HCT116 (cell line): ENCODE results near the gene CSH1. TPM values are rescaled to one million over a fixed set of nuclear protein-coding genes. Genes with fewer than 3 reads are reported as not detected.
"Not testable (repeated sequence)": the region's sequence is repeated elsewhere in the genome, so short reads cannot be mapped to it uniquely, and the experiment has no call there.

Experiments
- ATAC-seq: fragments of 200-7000 bp; cut with Tn5 transposase; 2 replicates; pipeline ENCODE4 v1.9.1; 2020; ENCODE audit warnings: mild to moderate bottlenecking, moderate library complexity
- BruUV-seq: library from RNA; stranded (reverse); fragments of 400-500 nt; replicated peaks from 2 replicates; lab custom pipeline; 2021; lab: Mats Ljungman, UMichigan
- CTCF ChIA-PET: fragments of 300-600 bp; sonication (Branson Sonifier 250); formaldehyde crosslinking; loops from one replicate; lab custom pipeline; 2021; ENCODE audit warnings: antibody characterized with exemption; lab: Charles Lee
- POLR2A ChIA-PET: fragments of 300-600, 350-600 bp; sonication (Branson Sonifier 250); formaldehyde crosslinking; loops from one replicate; lab custom pipeline; 2021; ENCODE audit warnings: antibody characterized with exemption; lab: Charles Lee
- RAD21 ChIA-PET, 2 experiments: fragments of 300-600 bp; sonication (Branson Sonifier 250); formaldehyde crosslinking; loops; one replicate each; lab custom pipeline; 2023; ENCODE audit warnings: low total read pairs in 2 of 2; ENCODE audit not compliant: uncharacterized antibody in 2 of 2, unreplicated experiment in 2 of 2, low non-redundant PET in 1 of 2; lab: Charles Lee
- DNase-seq: peaks from one replicate; pipeline ENCODE4 v3.0.0-alpha.2; 2010; ENCODE audit warnings: low read depth, low spot score
- H2AFZ ChIP-seq: fragments of 200-600 bp; shearing (Covaris generic), sonication (generic); 2 replicates; pipeline ENCODE4 v1.6.1; 2017; ENCODE audit warnings: low read depth, mixed run types, mixed read lengths, antibody characterized with exemption, low read length; ENCODE audit not compliant: poor library complexity, severe bottlenecking
- H3K27ac ChIP-seq: 2 replicates; pipeline ENCODE4 v1.5.1; 2012; ENCODE audit warnings: low read depth, low read length
- H3K27me3 ChIP-seq: fragments of 200-600 bp; sonication (generic); 2 replicates; pipeline ENCODE4 v1.6.1; 2016; ENCODE audit warnings: mixed run types, low read length, mixed read lengths; ENCODE audit not compliant: insufficient read depth
- H3K36me3 ChIP-seq, 2 experiments: fragments of 200-500 bp in 1 of 2; fragments of 200-600 bp in 1 of 2; sonication (Bioruptor generic) in 1 of 2; sonication (generic) in 1 of 2; 2 replicates each; pipeline versions ENCODE4 v1.5.1 to v1.6.1; 2014 to 2016; ENCODE audit warnings: low read length in 2 of 2, inconsistent platforms in 1 of 2, mixed read lengths in 1 of 2, mixed run types in 1 of 2; ENCODE audit not compliant: insufficient read depth in 2 of 2, control insufficient read depth in 1 of 2
- H3K4me1 ChIP-seq, 2 experiments: fragments of 200-600 bp in 1 of 2; sonication (generic) in 1 of 2; 2 replicates each; pipeline versions ENCODE4 v1.5.1 to v1.6.1; 2012 to 2017; ENCODE audit warnings: low read length in 2 of 2, inconsistent platforms in 1 of 2, mild to moderate bottlenecking in 1 of 2, mixed read lengths in 1 of 2, mixed run types in 1 of 2, moderate library complexity in 1 of 2; ENCODE audit not compliant: insufficient read depth in 2 of 2, control insufficient read depth in 1 of 2
- H3K4me2 ChIP-seq: fragments of 200-600 bp; sonication (generic); 2 replicates; pipeline ENCODE4 v1.6.1; 2017; ENCODE audit warnings: mixed run types, low read length, mixed read lengths
- H3K4me3 ChIP-seq, 2 experiments: fragments of 200-600 bp in 1 of 2; sonication (generic) in 1 of 2; replicated peaks in 1 of 2; 2 replicates each; pipeline ENCODE4 v1.5.1; 2011 to 2016; ENCODE audit warnings: low read length in 2 of 2, control low read depth in 1 of 2, low read depth in 1 of 2, mild to moderate bottlenecking in 1 of 2, mixed read lengths in 1 of 2, mixed run types in 1 of 2
- H3K79me2 ChIP-seq: fragments of 200-600 bp; sonication (generic); 2 replicates; pipeline ENCODE4 v1.6.1; 2017; ENCODE audit warnings: mild to moderate bottlenecking, mixed run types, low read length, moderate library complexity, mixed read lengths; ENCODE audit not compliant: insufficient read depth
- H3K9ac ChIP-seq: fragments of 200-600 bp; sonication (generic); 2 replicates; pipeline ENCODE4 v1.6.1; 2016; ENCODE audit warnings: low read length, mixed read lengths
- H3K9me2 ChIP-seq: fragments of 200-600 bp; sonication (generic), shearing (Covaris generic); 2 replicates; pipeline ENCODE4 v1.6.1; 2017; ENCODE audit warnings: mixed run types, mild to moderate bottlenecking, moderate library complexity; ENCODE audit not compliant: insufficient read depth
- H3K9me3 ChIP-seq, 2 experiments: fragments of 200-500 bp in 1 of 2; fragments of 200-600 bp in 1 of 2; sonication (Bioruptor generic) in 1 of 2; sonication (generic) in 1 of 2; 2 replicates each; pipeline ENCODE4 v1.6.1; 2014 to 2017; ENCODE audit warnings: low read length in 2 of 2, mixed read lengths in 2 of 2, inconsistent platforms in 1 of 2, low read depth in 1 of 2, mild to moderate bottlenecking in 1 of 2, mixed run types in 1 of 2, moderate library complexity in 1 of 2; ENCODE audit not compliant: control insufficient read depth in 1 of 2, insufficient read depth in 1 of 2
- H4K20me1 ChIP-seq: fragments of 200-600 bp; sonication (generic), shearing (Covaris generic); 2 replicates; pipeline ENCODE4 v1.6.1; 2017; ENCODE audit warnings: mixed run types, mild to moderate bottlenecking, moderate library complexity; ENCODE audit not compliant: insufficient read depth
- CEBPB ChIP-seq: IDR thresholded peaks from 2 replicates; pipeline ENCODE4 v1.6.1; 2012; ENCODE audit warnings: low read depth
- ELF1 ChIP-seq: IDR thresholded peaks from 2 replicates; pipeline ENCODE4 v1.6.1; 2012; ENCODE audit warnings: low read depth, borderline replicate concordance
- EZH2phosphoT487 ChIP-seq: fragments of 200-600 bp; IDR thresholded peaks from 2 replicates; pipeline ENCODE4 v1.6.1; 2018; ENCODE audit warnings: antibody characterized with exemption, borderline replicate concordance
- JUND ChIP-seq: IDR thresholded peaks from 2 replicates; pipeline ENCODE4 v1.6.1; 2012
- POLR2A ChIP-seq: IDR thresholded peaks from 2 replicates; pipeline ENCODE4 v1.7.0; 2011; ENCODE audit warnings: borderline replicate concordance; ENCODE audit not compliant: insufficient read depth, insufficient read length; ENCODE audit errors: extremely low read depth
- RAD21 ChIP-seq: IDR thresholded peaks from 2 replicates; pipeline ENCODE4 v1.6.1; 2012; ENCODE audit warnings: low read depth, mild to moderate bottlenecking
- ZFX ChIP-seq: fragments of 450-650 bp; IDR thresholded peaks from 2 replicates; pipeline ENCODE4 v1.6.1; 2017
- intact Hi-C: fragments of 100-400 bp; cut with micrococcal nuclease; formaldehyde crosslinking; loops from 2 replicates; pipeline ENCODE4 v1.10.0; 2022
- total RNA-seq: library from RNA; stranded (reverse); gene quantifications from one replicate; pipeline ENCODE4 v1.2.1, GENCODE V29; 2021; ENCODE audit not compliant: unreplicated experiment
- TF ChIP-seq, protein P1 (sequence below), 3 experiments: fragments of 200-600 bp in 1 of 3; sonication (generic) in 1 of 3; IDR thresholded peaks in 2 of 3; conservative IDR thresholded peaks in 1 of 3; 2 replicates each; pipeline ENCODE4 v1.5.1; 2012 to 2017; ENCODE audit warnings: low read depth in 2 of 3, low read length in 2 of 3, antibody characterized with exemption in 1 of 3, borderline replicate concordance in 1 of 3, control low read depth in 1 of 3, mild to moderate bottlenecking in 1 of 3, mixed read lengths in 1 of 3, mixed run types in 1 of 3, moderate library complexity in 1 of 3; ENCODE audit not compliant: insufficient read depth in 1 of 3
- TF ChIP-seq, protein P2 (sequence below): IDR thresholded peaks from 2 replicates; pipeline ENCODE4 v1.6.1; 2012; ENCODE audit warnings: low read depth

CSH1 gene
- total RNA-seq, 1 experiment from 2014 or later, result not detected

DNA sequence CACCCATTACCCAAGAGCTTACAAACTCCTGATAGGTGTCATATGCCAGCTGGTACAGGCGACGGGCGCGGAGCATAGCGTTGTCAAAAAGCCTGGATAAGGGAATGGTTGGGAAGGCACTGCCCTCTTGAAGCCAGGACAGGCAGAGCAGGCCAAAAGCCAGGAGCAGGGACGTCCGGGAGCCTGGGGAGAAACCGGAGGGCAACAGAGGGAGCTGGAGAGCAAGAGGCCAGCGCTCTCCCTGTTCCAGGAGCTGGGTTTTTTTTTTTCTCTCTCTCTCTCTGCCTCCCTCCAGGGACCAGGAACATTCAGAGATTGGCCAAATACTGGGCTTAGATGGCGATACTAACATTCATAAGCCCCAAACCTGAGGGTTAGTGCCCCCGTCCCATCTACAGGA lies 15.0 kb downstream of the CSH1 start:
- H3K4me1 ChIP-seq, H3K4me3 ChIP-seq, ATAC-seq, H3K4me2 ChIP-seq, H3K27me3 ChIP-seq, H3K36me3 ChIP-seq, RAD21 ChIA-PET, H3K27ac ChIP-seq, H3K9me2 ChIP-seq, H3K9me3 ChIP-seq, H3K9ac ChIP-seq, BruUV-seq, H3K79me2 ChIP-seq, POLR2A ChIA-PET, DNase-seq, H4K20me1 ChIP-seq, intact Hi-C loops, H2AFZ ChIP-seq: not testable (repeated sequence)
- TF ChIP-seq, protein P1, sequence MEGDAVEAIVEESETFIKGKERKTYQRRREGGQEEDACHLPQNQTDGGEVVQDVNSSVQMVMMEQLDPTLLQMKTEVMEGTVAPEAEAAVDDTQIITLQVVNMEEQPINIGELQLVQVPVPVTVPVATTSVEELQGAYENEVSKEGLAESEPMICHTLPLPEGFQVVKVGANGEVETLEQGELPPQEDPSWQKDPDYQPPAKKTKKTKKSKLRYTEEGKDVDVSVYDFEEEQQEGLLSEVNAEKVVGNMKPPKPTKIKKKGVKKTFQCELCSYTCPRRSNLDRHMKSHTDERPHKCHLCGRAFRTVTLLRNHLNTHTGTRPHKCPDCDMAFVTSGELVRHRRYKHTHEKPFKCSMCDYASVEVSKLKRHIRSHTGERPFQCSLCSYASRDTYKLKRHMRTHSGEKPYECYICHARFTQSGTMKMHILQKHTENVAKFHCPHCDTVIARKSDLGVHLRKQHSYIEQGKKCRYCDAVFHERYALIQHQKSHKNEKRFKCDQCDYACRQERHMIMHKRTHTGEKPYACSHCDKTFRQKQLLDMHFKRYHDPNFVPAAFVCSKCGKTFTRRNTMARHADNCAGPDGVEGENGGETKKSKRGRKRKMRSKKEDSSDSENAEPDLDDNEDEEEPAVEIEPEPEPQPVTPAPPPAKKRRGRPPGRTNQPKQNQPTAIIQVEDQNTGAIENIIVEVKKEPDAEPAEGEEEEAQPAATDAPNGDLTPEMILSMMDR (IDR thresholded peaks at IDR 0.05 in 2 of 3, conservative IDR thresholded peaks at IDR 0.05 in 1 of 3; ENCODE audit: borderline replicate concordance in 1 of 3, insufficient read depth in 1 of 3, low read depth in 2 of 3, low read length in 2 of 3), result peak in 2 of 3 experiments; percentile 11; a peak in 1 of 6 replicates
- CTCF ChIA-PET, result interaction anchor here (0.6 to 1.5 kb wide), 7 partner anchors 11 to 1218 kb away, joined by 3 to 6 read pairs (median 5); no protein-coding TSS in a partner anchor

DNA sequence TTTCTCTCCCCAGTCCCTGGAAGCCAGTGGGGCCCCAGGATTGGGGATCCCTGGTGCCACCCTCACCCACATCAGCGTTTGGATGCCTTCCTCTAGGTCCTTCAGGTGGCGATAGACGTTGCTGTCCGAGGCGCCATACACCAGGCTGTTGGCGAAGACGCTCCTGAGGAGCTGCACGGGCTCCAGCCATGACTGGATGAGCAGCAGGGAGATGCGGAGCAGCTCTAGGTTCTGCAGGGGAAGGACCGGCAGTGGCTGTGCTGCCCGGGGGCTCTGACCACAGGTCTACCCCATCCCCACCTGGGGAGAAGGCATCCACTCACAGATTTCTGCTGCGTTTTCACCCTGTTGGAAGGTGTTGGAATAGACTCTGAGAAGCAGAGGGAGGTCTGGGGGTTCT lies 15.7 kb downstream of the CSH1 start:
- ChIA-PET RAD21 (no interaction called here), POLR2A (no interaction called here), CTCF (interaction anchor here (0.6 to 1.5 kb wide), 5 partner anchors 11 to 1218 kb away, joined by 3 to 6 read pairs (median 5); no protein-coding TSS in a partner anchor)
- Histone ChIP-seq H3K27me3 (no peaks in the 10 kb centered on the region), H3K4me1 (peaks cover 0 to 7% of the 10 kb centered on the region in 2 experiments; a peak in 3 of 4 replicates), H3K4me3 (no peak overlapping the region), H4K20me1 (no peaks in the 10 kb centered on the region), H3K9me2 (no peaks in the 10 kb centered on the region), H3K9ac (no peak overlapping the region), H3K36me3 (no peaks in the 10 kb centered on the region), H3K4me2 (no peak overlapping the region), H3K27ac (no peak overlapping the region), H3K9me3 (no peaks in the 10 kb centered on the region), H2AFZ (no peak overlapping the region), H3K79me2 (no peaks in the 10 kb centered on the region)
- no TSS peak for BruUV-seq
- DNase-seq (no peak), ATAC-seq (no peak)
- TF ChIP-seq ZFX (no peak), RAD21 (no peak), POLR2A (no peak), CEBPB (no peak), EZH2phosphoT487 (no peak), JUND (no peak), ELF1 (no peak)
- TF ChIP-seq, protein P2, sequence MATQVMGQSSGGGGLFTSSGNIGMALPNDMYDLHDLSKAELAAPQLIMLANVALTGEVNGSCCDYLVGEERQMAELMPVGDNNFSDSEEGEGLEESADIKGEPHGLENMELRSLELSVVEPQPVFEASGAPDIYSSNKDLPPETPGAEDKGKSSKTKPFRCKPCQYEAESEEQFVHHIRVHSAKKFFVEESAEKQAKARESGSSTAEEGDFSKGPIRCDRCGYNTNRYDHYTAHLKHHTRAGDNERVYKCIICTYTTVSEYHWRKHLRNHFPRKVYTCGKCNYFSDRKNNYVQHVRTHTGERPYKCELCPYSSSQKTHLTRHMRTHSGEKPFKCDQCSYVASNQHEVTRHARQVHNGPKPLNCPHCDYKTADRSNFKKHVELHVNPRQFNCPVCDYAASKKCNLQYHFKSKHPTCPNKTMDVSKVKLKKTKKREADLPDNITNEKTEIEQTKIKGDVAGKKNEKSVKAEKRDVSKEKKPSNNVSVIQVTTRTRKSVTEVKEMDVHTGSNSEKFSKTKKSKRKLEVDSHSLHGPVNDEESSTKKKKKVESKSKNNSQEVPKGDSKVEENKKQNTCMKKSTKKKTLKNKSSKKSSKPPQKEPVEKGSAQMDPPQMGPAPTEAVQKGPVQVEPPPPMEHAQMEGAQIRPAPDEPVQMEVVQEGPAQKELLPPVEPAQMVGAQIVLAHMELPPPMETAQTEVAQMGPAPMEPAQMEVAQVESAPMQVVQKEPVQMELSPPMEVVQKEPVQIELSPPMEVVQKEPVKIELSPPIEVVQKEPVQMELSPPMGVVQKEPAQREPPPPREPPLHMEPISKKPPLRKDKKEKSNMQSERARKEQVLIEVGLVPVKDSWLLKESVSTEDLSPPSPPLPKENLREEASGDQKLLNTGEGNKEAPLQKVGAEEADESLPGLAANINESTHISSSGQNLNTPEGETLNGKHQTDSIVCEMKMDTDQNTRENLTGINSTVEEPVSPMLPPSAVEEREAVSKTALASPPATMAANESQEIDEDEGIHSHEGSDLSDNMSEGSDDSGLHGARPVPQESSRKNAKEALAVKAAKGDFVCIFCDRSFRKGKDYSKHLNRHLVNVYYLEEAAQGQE, result no peak
- TF ChIP-seq, protein P1 (IDR thresholded peaks at IDR 0.05 in 2 of 3, conservative IDR thresholded peaks at IDR 0.05 in 1 of 3; ENCODE audit: borderline replicate concordance in 1 of 3, insufficient read depth in 1 of 3, low read depth in 2 of 3, low read length in 2 of 3), result no peak
- intact Hi-C loops, result no loop called here
